HuH-7 (cell line): ENCODE results near the gene SMAD5.

Experiments
- DNase-seq: peaks from one replicate; pipeline ENCODE4 v3.0.0; 2011; ENCODE audit warnings: low spot score

SMAD5 gene

GRCh38 chr5:136132557-136133221 is at the start of gene SMAD5:
Gene SMAD5 (plus strand): TSS chr5:136132845. CDS start chr5:136153761, 20,916 bp downstream.
- DNase-seq = peak; percentile 92

DNA sequence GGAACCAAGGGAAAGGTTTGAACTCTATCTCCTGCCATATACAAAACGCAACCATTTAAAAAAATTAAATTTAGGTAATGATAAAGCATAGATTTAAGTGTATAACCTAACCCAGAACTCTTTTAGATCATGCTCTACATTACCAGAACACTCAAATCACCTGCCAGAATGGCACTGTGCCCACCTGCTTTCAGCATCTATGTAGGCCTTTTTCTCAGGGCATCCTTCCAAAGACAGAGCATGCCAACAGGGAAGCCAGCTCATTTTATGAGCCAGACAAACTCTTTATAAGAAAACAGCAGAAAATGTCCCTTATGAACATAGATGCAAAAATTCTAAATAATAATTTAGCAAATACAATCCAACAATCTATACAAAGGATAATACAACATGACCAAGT is 47.9 kb upstream of the SMAD5 start:
- DNase-seq = no peak

- no peak for DNase-seq
Measured at GRCh38 chr5:136086783-136087566, 45.7 kb upstream of the SMAD5 start.

- no peak for DNase-seq
Measured at GRCh38 chr5:136087961-136088871, 44.4 kb upstream of the SMAD5 start.

GRCh38 chr5:136089791-136090190 is 42.9 kb upstream of the SMAD5 start:
- DNase-seq = no peak

DNA sequence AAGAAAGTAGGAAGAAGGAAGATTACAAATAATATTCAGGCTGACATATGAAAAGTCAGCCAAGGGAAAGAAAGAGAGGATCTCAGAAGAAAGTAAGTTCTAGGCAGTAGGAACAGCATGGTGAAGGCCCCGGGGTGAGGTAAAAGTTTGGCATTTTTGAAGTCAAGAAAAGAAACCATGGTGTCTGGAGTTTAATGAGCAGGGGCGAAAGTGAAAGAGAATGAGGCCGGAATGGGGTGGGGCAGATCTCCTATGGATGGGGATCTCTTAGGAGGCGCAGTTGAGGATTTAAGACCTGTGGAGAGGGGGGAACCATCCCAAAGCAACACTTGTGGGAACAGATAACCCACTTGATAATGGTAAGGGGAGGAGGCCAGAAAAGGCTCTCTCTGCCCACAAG is 42.3 kb upstream of the SMAD5 start:
- DNase-seq = no peak

GRCh38 chr5:136094189-136094912 is 38.3 kb upstream of the SMAD5 start:
- peak; percentile 40 for DNase-seq

DNA sequence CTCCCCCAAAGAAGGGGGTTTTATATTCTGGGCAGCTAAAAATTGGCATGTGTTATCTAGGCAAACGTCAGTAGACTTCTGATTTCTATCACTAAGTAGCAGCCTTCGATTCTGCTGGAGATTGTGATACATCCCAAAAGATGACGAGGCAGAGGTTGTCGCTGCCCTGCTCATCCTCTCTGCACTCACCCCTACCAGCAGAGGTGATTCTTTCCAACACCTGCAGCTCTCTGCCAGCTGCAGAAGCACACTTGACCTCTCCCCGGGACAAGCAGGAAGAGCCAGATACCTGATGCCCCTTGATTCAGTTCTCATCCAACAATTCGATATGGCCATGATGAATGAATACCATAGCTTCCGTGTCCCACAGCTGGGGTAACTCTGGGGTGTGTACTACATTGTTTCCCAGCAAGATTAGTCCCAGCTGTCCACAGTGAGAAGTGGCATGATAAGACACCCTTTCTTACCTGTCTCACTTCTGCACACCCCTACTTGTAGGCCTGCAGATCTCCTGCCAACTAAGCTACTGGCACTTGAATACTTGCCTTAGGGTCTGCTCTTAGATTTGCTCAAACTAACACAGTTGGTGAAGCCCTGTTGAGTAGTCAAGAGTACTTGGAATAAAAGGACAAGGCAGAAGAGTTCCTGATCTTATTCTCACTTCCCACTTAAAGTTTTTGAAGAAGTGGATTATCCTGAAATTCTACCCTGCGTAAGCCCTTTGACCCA is 37.6 kb upstream of the SMAD5 start:
- no peak for DNase-seq

DNA sequence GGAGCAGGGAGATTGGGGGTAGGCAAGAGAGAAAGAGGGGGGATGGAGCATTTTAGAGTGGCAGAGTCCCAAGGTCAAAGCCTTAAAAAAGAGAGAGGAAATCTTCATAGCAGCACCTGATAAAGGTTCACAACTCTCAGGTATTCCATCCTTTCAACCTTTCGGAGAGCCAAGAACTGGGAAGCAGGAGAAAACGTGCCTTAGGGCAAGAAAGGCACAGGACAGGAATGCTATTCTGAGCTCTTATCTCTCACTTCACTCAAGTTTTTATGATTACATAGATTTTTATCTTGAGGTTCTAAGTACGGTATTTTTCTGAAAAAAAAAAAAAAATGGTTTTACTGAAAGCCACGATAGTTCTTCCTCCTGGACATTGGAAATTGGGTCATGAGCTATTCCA is 34.5 kb upstream of the SMAD5 start:
- DNase-seq = no peak

DNA sequence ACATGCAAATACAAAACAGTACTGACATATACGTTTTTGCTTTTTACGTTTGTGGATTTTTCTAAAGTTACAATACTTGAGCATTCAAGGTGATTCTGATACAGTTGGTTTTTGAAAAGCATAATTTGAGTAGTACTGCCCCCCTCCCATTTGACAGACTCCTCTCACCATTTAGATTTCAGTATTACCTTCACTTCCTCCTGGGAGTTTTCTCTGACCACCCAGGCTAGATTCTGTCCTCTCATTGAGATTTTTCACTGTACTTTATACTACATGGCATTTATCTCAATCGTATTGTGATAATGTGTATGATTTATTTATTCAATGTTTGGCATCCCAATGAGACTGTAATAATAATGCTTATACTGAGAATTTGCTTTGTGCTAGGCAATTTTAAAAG is 32.8 kb upstream of the SMAD5 start:
- no peak for DNase-seq

DNA sequence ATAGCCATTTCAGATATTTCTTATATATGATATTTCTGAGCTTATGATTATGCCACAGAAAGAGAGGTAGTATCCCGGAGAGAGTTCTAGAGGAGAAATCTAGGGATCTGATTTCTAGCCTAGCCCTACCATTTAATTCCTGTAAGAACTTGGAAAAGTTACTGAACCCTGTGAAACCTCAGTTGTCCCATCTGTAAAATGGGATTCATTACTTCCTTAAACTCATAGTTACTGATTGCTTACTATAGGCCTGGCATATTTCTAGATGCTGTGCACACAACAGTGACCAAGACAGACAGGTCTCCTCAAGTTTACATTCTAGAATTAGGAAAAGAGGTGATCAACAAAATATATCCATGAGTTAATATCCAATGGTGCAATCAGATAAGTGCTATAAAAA is 30.8 kb upstream of the SMAD5 start:
- DNase-seq = no peak

- no peak for DNase-seq
Measured at GRCh38 chr5:136103118-136103517, 29.5 kb upstream of the SMAD5 start.

- DNase-seq = no peak
Measured at GRCh38 chr5:136104306-136104965, 28.2 kb upstream of the SMAD5 start.

DNA sequence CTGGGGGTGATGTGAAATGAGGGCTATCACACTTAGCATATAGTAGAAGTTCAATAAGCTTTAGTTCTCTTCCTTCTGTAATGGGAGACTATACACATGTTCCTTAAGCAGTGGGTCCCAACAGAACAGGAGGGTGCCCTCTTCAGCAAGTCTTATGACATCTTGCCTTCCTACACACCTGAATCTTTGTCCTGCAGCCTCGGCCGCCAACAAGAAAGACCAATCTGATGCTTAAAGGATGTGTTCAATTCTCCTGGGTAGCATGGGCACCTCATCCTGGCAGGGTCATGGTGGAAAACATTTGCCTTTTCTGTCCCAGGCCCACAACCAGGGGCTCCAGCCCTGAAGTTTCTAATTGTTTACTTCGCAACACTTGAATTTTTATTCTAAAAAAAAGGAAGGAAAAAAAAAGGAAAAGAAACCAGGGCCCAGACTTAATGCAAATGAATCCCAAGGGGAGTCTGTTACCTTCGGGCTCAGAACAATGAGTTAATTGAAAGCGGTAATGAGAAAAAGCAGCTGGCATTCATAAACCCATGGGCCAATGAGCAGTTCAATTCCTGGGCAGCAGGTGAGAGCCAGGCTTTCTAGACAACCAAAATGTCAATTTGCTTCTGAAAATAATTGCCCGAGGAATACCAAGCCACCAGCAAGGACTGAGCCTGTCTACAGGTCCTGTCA is 26.2 kb upstream of the SMAD5 start:
- DNase-seq = no peak

DNA sequence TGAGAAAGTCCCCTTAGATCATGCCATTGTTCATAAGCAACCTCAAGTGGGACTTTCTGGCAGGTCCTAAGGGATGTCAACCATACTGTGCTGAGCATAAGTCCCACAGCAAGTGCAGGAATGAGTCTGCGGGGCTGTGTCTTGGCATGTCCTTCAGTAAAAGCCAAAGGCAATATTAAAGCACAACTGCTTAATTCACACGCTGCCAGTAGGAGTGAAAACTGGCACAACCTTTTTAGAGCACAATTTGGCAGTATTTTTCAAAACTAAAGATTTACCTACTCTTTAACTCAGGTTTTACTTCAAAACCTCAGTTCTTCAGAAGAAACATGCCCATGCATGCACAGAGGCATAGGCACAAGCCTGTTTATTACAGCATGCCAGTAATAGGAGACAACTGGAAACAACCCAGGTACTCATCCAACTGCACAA is 24.4 kb upstream of the SMAD5 start:
- no peak for DNase-seq

GRCh38 chr5:136108766-136109165 is 23.9 kb upstream of the SMAD5 start:
- no peak for DNase-seq

- DNase-seq = no peak
Measured at GRCh38 chr5:136109453-136110135, 23.1 kb upstream of the SMAD5 start.

DNA sequence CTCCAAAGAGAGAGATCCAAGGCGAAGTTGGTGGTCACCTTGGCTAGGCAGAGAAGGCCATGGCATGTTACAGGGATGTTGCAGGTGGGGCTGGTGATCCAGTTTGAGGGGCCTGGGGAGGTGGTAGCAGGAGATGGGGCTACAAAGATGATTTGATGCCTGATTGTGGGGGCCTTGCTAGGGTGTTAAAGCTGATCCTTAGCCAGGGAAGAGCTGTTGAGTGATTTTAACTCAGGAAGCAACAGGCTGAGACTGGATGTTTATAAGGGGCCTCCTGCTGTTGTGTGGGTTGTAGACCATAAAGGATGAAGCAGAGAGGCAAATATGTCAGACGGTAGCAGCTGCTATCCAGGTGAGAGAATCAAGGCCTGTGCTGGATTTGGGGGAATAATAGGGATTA is 19.0 kb upstream of the SMAD5 start:
- no peak for DNase-seq

DNA sequence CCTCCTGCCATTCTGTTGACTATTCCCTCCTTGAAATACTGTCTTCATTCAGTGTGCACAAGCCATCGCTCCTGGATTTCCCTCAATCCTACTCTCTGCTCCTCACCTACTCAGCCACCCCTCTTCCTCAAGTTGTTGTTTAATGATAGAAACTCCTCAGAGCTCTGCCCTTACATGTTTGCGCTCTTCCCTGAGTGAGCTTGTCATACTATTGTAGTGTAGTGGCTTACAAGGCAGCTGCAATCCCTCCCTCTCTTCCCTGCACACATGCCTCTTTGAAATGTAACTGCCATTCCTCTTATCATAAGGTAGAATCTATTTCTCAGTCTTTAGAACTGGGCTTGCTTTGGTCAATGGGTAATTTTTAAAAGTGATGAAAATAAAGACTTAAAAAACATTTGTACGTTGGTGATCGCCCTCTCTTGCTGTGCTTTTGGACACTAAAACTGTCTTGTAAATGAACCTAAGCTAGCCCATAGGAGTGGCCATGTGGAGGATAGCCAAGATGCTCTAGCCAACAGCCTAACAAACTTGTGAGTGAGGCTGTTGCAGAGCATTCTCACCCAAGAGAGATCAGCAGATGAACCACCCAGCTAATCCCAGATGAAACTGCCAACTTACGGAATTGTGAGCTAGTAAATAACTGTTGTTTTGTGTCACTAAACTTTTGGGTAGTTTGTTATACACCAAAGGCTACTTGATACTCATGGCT is 18.1 kb upstream of the SMAD5 start:
- no peak for DNase-seq
